HepG2 (cell line): ENCODE results near the gene CISD3. TPM values are rescaled to one million over a fixed set of nuclear protein-coding genes. Genes with fewer than 3 reads are reported as not detected.
A peak's percentile ranks its signal among the peaks of the same experiment; 100 is the strongest.

ENCODE experiments used
- AHR ChIP-seq: IDR thresholded peaks from 2 replicates; pipeline ENCODE4 v1.6.1; 2018; ENCODE audit warnings: missing genetic modification reagents, missing compliant biosample characterization
- CHD4 ChIP-seq: fragments of 200-600 bp; sonication (generic); IDR thresholded peaks from 2 replicates; pipeline ENCODE4 v1.7.0; 2017; ENCODE audit warnings: mild to moderate bottlenecking, low read length, borderline replicate concordance
- DZIP1 ChIP-seq: sonication (generic); formaldehyde crosslinking; IDR thresholded peaks from 2 replicates; pipeline ENCODE4 v1.5.0; 2020; ENCODE audit warnings: mild to moderate bottlenecking, missing genetic modification reagents
- HDAC2 ChIP-seq: sonication (generic); formaldehyde crosslinking; IDR thresholded peaks from 2 replicates; pipeline ENCODE4 v1.4.0; 2020; ENCODE audit warnings: missing genetic modification reagents
- HNF4G ChIP-seq, 2 experiments: sonication (generic) in 1 of 2; formaldehyde crosslinking in 1 of 2; IDR thresholded peaks; 2 replicates each; pipeline versions ENCODE4 v1.4.0 to v1.6.1; 2011 to 2020; ENCODE audit warnings: borderline replicate concordance in 2 of 2, low read depth in 2 of 2, mild to moderate bottlenecking in 2 of 2, low read length in 1 of 2, missing genetic modification reagents in 1 of 2, moderate library complexity in 1 of 2
- MXI1 ChIP-seq: IDR thresholded peaks from 3 replicates; pipeline ENCODE4 v1.6.1; 2012; ENCODE audit warnings: low read depth, low read length, inconsistent platforms, borderline replicate concordance
- MYPOP ChIP-seq: sonication (generic); formaldehyde crosslinking; IDR thresholded peaks from 2 replicates; pipeline ENCODE4 v1.8.1; 2023; ENCODE audit warnings: mild to moderate bottlenecking, moderate library complexity, missing genetic modification reagents
- NCOA2 ChIP-seq: sonication (generic); formaldehyde crosslinking; IDR thresholded peaks from 2 replicates; pipeline ENCODE4 v1.8.0; 2022; ENCODE audit warnings: inconsistent platforms
- REL ChIP-seq: sonication (generic); formaldehyde crosslinking; conservative IDR thresholded peaks from 2 replicates; pipeline ENCODE4 v1.8.0; 2022; ENCODE audit warnings: mild to moderate bottlenecking, missing genetic modification reagents, moderate library complexity
- RFX1 ChIP-seq: fragments of 450-650 bp; IDR thresholded peaks from 2 replicates; pipeline ENCODE4 v1.6.1; 2017
- SAP130 ChIP-seq: IDR thresholded peaks from 2 replicates; pipeline ENCODE4 v1.6.1; 2016; ENCODE audit warnings: low read depth
- STAT6 ChIP-seq: sonication (generic); formaldehyde crosslinking; IDR thresholded peaks from 2 replicates; pipeline ENCODE4 v1.4.0; 2020; ENCODE audit warnings: missing genetic modification reagents, mild to moderate bottlenecking, borderline replicate concordance
- ZBTB26 ChIP-seq: IDR thresholded peaks from 2 replicates; pipeline ENCODE4 v1.6.1; 2016; ENCODE audit warnings: missing compliant biosample characterization, missing genetic modification reagents, borderline replicate concordance
- ZNF274 ChIP-seq: sonication (generic); formaldehyde crosslinking; IDR thresholded peaks from 2 replicates; pipeline ENCODE4 v1.5.1; 2020; ENCODE audit warnings: mild to moderate bottlenecking, missing genetic modification reagents
- ZNF362 ChIP-seq: sonication (generic); formaldehyde crosslinking; IDR thresholded peaks from 2 replicates; pipeline ENCODE4 v1.4.0; 2020; ENCODE audit warnings: missing genetic modification reagents, mild to moderate bottlenecking, borderline replicate concordance
- ZNF83 ChIP-seq: sonication (generic); formaldehyde crosslinking; IDR thresholded peaks from 2 replicates; pipeline ENCODE4 v1.4.0; 2020; ENCODE audit warnings: missing genetic modification reagents, mild to moderate bottlenecking, borderline replicate concordance
- polyA plus RNA-seq, 8 experiments: library from polyadenylated mRNA; depleted of rRNA in 3 of 8; stranded (reverse) in 7 of 8; unstranded in 1 of 8; fragments of >200 nt; fragmentation: Illumina TruSeq in 4 of 8; extraction: Trizol in 4 of 8; gene quantifications; 2 replicates each; pipeline versions ENCODE4 v1.2.1 to v1.2.3, GENCODE V29; 2011 to 2016; ENCODE audit warnings: low read depth in 4 of 8, missing spikeins in 1 of 8, mixed read lengths in 1 of 8; ENCODE audit not compliant: insufficient read depth in 1 of 8
- total RNA-seq, 5 experiments: library from RNA; depleted of rRNA; stranded (reverse); fragments of >200 nt; fragmentation: Illumina TruSeq; extraction: Trizol; gene quantifications; 2 replicates each; pipeline ENCODE4 v1.2.3, GENCODE V29; 2016; ENCODE audit warnings: low read depth in 1 of 5

CISD3 gene
- total and polyA plus RNA-seq, 2 of the 13 experiments (the other 11 are each of a cell fraction or from before 2014, with no cell fraction given), result 30.0 to 34.1 TPM

- TF ChIP-seq ZBTB26 (0 out of 2 replicates have a peak, but pooled peaks have one; percentile 43), RFX1 (peak; percentile 93), ZNF83 (CRISPR knock-in tag) (no peak), ZNF362 (no peak; the same call in 1 of the 2 replicates), ZNF274 (CRISPR knock-in tag) (peak; percentile 21; the same call in 1 of the 2 replicates), STAT6 (CRISPR knock-in tag) (0 out of 2 replicates have a peak, but pooled peaks have one; percentile 45), HNF4G (IDR thresholded peaks at IDR 0.05; ENCODE audit: borderline replicate concordance, low read depth, low read length) (peak; percentile 93), HNF4G (CRISPR knock-in tag; IDR thresholded peaks at IDR 0.05; ENCODE audit: borderline replicate concordance, low read depth) (peak; percentile 87; the same call in 1 of the 2 replicates), HDAC2 (CRISPR knock-in tag) (peak; percentile 92), CHD4 (peak; percentile 76; the same call in 1 of the 2 replicates), NCOA2 (CRISPR knock-in tag) (peak; percentile 69), SAP130 (CRISPR knock-in tag) (peak; percentile 96), DZIP1 (CRISPR knock-in tag) (no peak), AHR (CRISPR knock-in tag) (peak; percentile 71; the same call in 1 of the 2 replicates), MYPOP (no peak), REL (CRISPR knock-in tag) (0 out of 2 replicates have a peak, but pooled peaks have one; percentile 34), MXI1 (peak; percentile 91; the same call in 1 of the 3 replicates)
Observed at GRCh38 chr17:38746004-38746848, 16.1 kb downstream of the CISD3 start (continued).
